Stomach smooth muscle (tissue), 2 donors: ENCODE measurements around the gene CDO1.

Source experiments
- H3K27ac ChIP-seq: one replicate; pipeline ENCODE4 v1.7.0; 2013; ENCODE audit warnings: mild to moderate bottlenecking, low read length, inconsistent platforms
- H3K27me3 ChIP-seq, 2 donors: one replicate each; pipeline ENCODE4 v1.7.0; 2013; ENCODE audit warnings: low read length in 2 of 2; ENCODE audit not compliant: insufficient read depth in 2 of 2, control insufficient read depth in 1 of 2
- H3K36me3 ChIP-seq, 2 donors: one replicate each; pipeline ENCODE4 v1.7.0; 2013; ENCODE audit warnings: low read length in 2 of 2; ENCODE audit not compliant: control insufficient read depth in 2 of 2, insufficient read depth in 2 of 2
- H3K4me1 ChIP-seq: one replicate; pipeline ENCODE4 v1.7.0; 2013; ENCODE audit warnings: low read length; ENCODE audit not compliant: control insufficient read depth, insufficient read depth
- H3K4me3 ChIP-seq, 2 donors: one replicate each; pipeline ENCODE4 v1.7.0; 2013; ENCODE audit warnings: low read length in 2 of 2
- H3K9ac ChIP-seq, 2 donors: one replicate each; pipeline ENCODE4 v1.7.0; 2013; ENCODE audit warnings: low read length in 2 of 2, mild to moderate bottlenecking in 1 of 2
- H3K9me3 ChIP-seq, 2 donors: one replicate each; pipeline ENCODE4 v1.7.0; 2013; ENCODE audit warnings: low read length in 2 of 2; ENCODE audit not compliant: control insufficient read depth in 2 of 2
- donor health status: healthy.
- donor health status: Pancreatic carcinoma.

Gene CDO1

DNA sequence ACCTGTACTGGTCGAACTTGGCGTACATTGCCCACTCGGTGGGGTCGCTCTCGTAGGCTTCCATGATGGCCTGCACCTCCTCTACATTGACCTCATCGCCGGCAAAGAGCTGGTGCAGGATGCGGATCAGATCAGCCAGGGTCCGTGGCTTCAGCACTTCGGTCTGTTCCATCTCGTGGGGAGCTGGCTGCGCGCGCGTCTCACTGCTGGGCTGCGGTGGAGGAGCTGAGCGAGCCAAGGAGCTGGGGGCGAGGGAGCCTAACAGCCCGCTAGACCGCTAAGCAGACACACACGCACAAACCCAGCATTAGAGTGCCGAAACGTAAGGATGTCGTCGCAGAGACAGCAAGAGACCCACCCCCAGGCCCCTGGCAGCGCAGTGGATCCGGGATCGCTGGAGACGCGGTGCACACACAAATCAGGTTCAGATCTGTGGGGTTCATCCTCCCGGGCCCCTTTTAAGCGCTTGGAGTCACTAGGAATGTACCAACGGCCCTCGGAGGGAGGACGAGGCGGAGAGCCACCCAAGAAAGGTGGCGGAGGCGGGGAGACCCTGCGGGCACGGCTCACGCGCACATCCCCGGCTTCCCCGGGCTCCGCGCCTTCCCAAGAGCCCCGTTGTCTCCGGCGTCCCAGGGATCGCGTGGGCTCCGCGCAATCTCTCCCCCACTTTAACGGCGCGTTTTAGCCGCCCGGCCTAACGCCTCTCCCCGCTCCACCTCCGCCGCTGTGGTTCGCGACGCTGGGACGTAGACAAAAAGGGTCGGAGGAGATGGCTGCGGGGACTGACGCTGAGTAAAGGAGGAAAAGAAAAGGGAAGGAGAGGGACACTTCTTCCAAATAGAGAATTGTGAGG lies at the start of gene CDO1:
CDO1 (minus strand) TSS at position 434 of the 856 bp plus-strand sequence; CDS start at position 172, 262 bp downstream.
- H3K36me3 ChIP-seq = no peaks in the 10 kb centered on the region
- peak within 1 kb of the TSS; percentile 82 for H3K27ac ChIP-seq
- no peaks in the 10 kb centered on the region for H3K9me3 ChIP-seq
- peak within 1 kb of the TSS; percentile 57 to 89 for H3K9ac ChIP-seq
- peaks cover 10 to 31% of the 10 kb centered on the region in 2 donors for H3K27me3 ChIP-seq
- peaks cover 8% of the 10 kb centered on the region for H3K4me1 ChIP-seq
- H3K4me3 ChIP-seq = peak within 1 kb of the TSS; percentile 80 to 86

GRCh38 chr5:115859378-115859777 lies 42.9 kb upstream of the CDO1 start:
- H3K4me1 ChIP-seq = no peaks in the 10 kb centered on the region
- H3K4me3 ChIP-seq = no peak overlapping the region
- no peaks in the 10 kb centered on the region for H3K36me3 ChIP-seq
- H3K27me3 ChIP-seq = no peaks in the 10 kb centered on the region
- no peak overlapping the region for H3K9ac ChIP-seq
- H3K9me3 ChIP-seq = no peaks in the 10 kb centered on the region
- H3K27ac ChIP-seq = no peak overlapping the region

GRCh38 chr5:115858396-115858795 lies 41.9 kb upstream of the CDO1 start:
- Histone ChIP-seq H3K9me3 (peaks cover 0 to 4% of the 10 kb centered on the region in 2 donors), H3K27me3 (no peaks in the 10 kb centered on the region), H3K9ac (no peak overlapping the region), H3K4me1 (no peaks in the 10 kb centered on the region), H3K36me3 (no peaks in the 10 kb centered on the region), H3K27ac (no peak overlapping the region), H3K4me3 (no peak overlapping the region)

- H3K9me3 ChIP-seq = peaks cover 0 to 4% of the 10 kb centered on the region in 2 donors
- H3K36me3 ChIP-seq = no peaks in the 10 kb centered on the region
- H3K27me3 ChIP-seq = no peaks in the 10 kb centered on the region
- no peak overlapping the region for H3K9ac ChIP-seq
- no peak overlapping the region for H3K4me3 ChIP-seq
- no peaks in the 10 kb centered on the region for H3K4me1 ChIP-seq
- no peak overlapping the region for H3K27ac ChIP-seq
Measured at GRCh38 chr5:115857626-115858349, 41.3 kb upstream of the CDO1 start.

- Histone ChIP-seq H3K9ac (no peak overlapping the region), H3K36me3 (no peaks in the 10 kb centered on the region), H3K4me1 (no peaks in the 10 kb centered on the region)
Measured at GRCh38 chr5:115857057-115857479, 40.6 kb upstream of the CDO1 start.

DNA sequence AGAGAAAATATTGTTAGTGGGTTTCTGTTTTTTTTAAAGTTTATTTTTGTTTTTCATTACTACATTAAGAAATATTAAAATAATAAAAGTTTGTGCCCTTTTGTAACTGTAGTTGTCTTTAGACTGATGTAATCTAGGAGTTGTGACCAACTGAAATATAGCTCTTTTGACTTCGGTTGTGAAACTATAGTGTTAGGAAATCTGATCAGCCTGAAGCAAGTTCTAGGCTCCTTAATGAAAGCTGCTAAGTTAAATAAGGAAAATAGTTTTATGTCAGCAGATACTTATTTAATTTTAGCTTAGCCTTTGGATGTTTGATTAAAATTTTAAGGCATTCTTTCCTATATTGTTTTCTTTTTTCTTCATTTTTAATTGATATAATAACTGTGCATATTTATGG lies 39.5 kb upstream of the CDO1 start:
- H3K27ac ChIP-seq = no peak overlapping the region
- no peak overlapping the region for H3K9ac ChIP-seq
- no peak overlapping the region for H3K4me3 ChIP-seq
- H3K36me3 ChIP-seq = no peaks in the 10 kb centered on the region
- no peaks in the 10 kb centered on the region for H3K4me1 ChIP-seq
- no peaks in the 10 kb centered on the region for H3K27me3 ChIP-seq
- H3K9me3 ChIP-seq = peaks cover 0 to 4% of the 10 kb centered on the region in 2 donors

More at GRCh38 chr5:115857057-115857479, 40.6 kb upstream of the CDO1 start:
- H3K27me3 ChIP-seq = no peaks in the 10 kb centered on the region
- H3K9me3 ChIP-seq = peaks cover 0 to 4% of the 10 kb centered on the region in 2 donors
- no peak overlapping the region for H3K4me3 ChIP-seq
- no peak overlapping the region for H3K27ac ChIP-seq

- H3K36me3 ChIP-seq = no peaks in the 10 kb centered on the region
- no peaks in the 10 kb centered on the region for H3K27me3 ChIP-seq
- no peak overlapping the region for H3K9ac ChIP-seq
- no peak overlapping the region for H3K4me3 ChIP-seq
- no peaks in the 10 kb centered on the region for H3K4me1 ChIP-seq
- peaks cover 0 to 4% of the 10 kb centered on the region in 2 donors for H3K9me3 ChIP-seq
- H3K27ac ChIP-seq = no peak overlapping the region
Measured at GRCh38 chr5:115854139-115854538, 37.7 kb upstream of the CDO1 start.

- Histone ChIP-seq H3K9ac (no peak overlapping the region), H3K36me3 (no peaks in the 10 kb centered on the region), H3K9me3 (peaks cover 0 to 4% of the 10 kb centered on the region in 2 donors), H3K4me3 (peak overlapping the region in 1 of 2 donors; percentile 29), H3K4me1 (no peaks in the 10 kb centered on the region), H3K27ac (no peak overlapping the region), H3K27me3 (no peaks in the 10 kb centered on the region)
Measured at GRCh38 chr5:115850744-115851416, 34.4 kb upstream of the CDO1 start.

DNA sequence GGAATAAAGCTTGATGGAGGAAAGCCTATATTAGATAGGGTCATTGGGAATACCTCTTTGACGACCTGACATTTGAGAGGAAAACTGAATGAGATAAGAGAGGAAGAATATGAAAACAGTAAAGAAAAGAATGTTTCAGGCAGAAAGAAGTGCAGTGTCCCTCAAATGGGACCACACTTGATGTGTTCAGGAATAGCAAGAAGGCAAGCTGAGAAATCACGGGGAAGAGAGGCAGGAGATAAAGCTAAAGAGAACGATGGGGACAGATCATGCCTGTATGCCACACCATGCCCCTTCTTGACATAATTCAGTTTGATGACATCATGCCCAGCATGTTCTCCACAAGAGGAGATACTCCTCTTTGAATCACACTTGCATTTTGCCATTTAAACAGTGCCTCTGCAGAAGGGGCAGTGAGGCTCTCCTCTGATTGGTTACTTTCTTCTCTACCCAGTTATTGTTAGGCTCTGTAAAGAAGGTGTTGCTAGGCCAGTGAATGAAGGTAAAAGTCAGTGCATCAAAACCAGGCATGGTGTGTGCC lies 32.9 kb upstream of the CDO1 start:
- Histone ChIP-seq H3K27ac (no peak overlapping the region), H3K36me3 (no peaks in the 10 kb centered on the region), H3K9ac (no peak overlapping the region), H3K27me3 (no peaks in the 10 kb centered on the region), H3K4me1 (peaks cover 5% of the 10 kb centered on the region), H3K4me3 (no peak overlapping the region), H3K9me3 (peaks cover 0 to 4% of the 10 kb centered on the region in 2 donors)

DNA sequence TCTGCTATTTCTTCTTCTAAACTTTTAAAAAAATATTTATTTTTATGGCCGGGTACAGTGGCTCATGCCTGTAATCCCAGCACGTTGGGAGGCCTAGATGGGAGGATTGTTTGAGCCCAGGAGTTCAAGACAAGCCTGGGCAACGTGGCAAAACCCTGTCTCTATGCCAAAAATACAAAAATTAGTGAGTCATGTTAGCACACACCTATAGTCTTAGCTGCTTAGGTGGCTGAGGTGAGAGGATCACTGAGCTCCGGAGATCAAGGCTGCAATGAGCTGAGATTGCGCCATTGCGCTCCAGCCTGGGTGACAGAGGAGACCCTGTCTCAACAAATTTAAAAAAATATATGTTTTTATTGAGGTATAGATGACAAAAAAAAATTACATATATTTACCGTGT lies 30.8 kb upstream of the CDO1 start:
- H3K4me1 ChIP-seq = peaks cover 12% of the 10 kb centered on the region

More for the DNA sequence above, 30.8 kb upstream of the CDO1 start:
- Histone ChIP-seq H3K27me3 (no peaks in the 10 kb centered on the region), H3K36me3 (no peaks in the 10 kb centered on the region), H3K9ac (no peak overlapping the region), H3K27ac (no peak overlapping the region), H3K9me3 (no peaks in the 10 kb centered on the region), H3K4me3 (no peak overlapping the region)
